GM21619 (cell line): ENCODE results near the gene IQCE.
"Not testable (repeated sequence)": the region's sequence is repeated elsewhere in the genome, so short reads cannot be mapped to it uniquely, and the experiment has no call there.

ENCODE experiments used
- ATAC-seq: cut with Tn5 transposase; IDR thresholded peaks from one replicate; pipeline ENCODE4 v1.9.1; 2021; ENCODE audit not compliant: unreplicated experiment

The IQCE gene

GRCh38 chr7:2598154-2598823, 39.5 kb downstream of the IQCE start:
- ATAC-seq = no peak

GRCh38 chr7:2601065-2601464, 42.3 kb downstream of the IQCE start:
- no peak for ATAC-seq

DNA sequence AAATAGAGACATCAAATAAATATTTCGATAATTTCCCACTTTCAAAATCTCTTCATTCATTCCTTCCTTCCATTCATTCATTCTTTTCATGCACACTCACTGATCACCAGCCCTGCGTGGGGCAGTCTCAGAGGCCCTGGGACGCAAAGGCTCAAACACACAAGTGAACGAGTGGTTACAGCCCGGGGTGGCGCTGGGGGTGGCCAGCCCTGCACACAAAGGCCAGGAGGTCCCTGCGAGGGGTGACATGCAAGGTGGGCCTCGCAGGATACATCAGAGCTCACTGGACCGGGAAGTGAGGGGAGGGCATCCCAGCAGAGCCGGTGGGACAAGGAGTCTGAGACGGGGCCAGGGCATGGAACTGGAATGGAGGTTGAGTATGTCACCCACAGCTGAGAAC, 43.1 kb downstream of the IQCE start:
- ATAC-seq = no peak

DNA sequence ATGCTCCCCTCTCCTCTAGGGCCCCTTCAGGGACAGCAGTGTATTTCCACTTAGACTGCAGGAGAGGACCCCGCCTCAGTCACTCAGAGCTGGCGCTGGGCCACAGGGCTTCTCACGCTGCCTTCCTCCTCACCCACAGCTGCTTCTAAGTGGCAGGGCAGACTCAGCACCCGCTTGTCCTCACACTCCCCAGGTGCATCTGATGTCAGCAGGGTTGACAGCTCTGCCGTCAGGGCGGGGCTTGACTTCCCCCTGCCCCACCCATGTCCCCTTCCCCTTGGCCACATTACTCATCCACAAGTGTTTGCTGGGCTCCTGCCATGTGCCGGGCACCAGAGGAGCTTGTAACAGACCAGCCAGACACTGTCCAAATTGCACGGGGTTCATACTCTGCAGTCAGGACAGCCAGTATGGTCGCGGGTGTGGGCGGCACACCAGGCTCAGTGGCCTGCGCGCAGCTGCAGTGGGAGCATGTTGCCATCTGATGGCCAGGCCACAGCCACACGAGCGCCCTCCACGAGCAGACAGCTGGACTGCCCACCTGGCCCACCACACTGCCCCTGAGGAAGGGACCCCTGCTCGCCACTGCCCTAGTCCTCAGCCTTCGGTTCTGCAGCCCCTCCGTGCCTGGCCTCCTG, 43.7 kb downstream of the IQCE start:
- ATAC-seq = no peak

DNA sequence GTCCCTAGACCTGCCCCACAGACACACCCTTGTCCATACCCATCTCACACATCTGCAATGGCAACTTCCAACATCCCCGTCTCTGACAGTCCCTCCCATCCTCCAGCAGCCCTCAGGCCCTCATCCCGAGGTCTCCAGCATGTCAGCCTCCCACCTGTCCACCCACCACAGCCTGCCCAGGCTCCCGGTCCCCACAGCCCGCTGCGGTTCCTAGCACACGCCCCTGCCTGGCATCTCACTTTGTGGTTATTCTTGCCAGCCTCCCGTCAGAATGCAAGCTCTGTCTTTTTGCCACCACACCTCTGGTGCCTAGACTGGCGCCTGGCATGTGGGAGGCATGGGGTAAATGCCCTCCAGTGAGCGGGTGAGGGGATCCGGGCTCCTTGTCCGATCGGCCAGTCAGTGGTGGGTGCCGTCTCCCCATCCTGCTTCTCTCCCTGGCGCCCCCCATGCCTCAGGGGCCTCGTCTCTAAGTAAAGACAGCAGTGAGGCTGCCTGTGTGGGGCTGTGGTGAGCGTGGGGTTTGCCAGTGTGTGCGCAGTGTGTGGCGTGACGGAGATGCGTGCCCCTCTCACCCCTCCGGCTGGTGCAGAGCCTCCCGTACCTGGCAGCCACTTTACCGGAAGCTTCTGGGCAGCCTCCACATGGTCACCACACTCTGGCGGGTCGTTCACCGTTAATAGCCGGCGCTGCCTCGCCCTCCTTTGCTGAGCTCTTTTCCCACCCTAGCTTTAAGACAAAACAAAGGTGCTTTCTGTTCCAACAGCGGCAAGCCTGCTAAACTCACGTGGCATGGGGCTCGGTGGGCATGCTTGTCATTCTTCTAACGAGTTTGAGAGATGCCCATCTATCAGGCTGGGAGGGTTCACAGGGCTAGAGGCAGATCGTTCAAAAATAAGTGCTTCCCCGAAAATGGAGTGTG, 44.5 kb downstream of the IQCE start:
- ATAC-seq = no peak

DNA sequence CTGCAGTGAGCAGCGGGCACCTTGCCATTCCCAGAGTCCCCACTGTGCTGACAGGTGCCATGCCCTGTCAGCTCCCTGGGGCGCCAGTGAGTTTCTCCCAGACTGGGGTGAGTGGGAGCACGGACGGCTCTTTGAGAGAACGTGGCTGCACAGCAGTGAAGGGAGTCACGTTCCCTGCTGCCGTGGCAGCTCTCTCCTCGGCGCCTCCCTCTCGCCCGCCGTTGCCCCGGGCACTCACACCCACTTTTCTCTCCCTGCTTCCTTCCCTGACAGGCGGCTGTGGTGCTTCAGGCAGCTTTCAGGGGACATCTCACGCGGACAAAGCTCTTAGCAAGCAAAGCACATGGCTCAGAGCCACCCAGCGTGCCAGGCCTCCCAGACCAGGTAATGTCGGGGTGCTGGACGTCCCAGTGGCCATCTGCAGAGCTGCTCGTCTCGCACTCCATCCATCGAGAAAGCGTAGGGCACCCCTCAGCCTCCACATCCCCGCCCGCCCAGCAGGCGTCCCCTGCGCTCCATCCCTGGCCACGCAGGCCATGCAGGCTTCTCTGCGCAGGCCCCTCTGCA, 45.9 kb downstream of the IQCE start:
- ATAC-seq = no peak

- ATAC-seq = no peak
Measured at GRCh38 chr7:2605608-2606538, 47.1 kb downstream of the IQCE start.

DNA sequence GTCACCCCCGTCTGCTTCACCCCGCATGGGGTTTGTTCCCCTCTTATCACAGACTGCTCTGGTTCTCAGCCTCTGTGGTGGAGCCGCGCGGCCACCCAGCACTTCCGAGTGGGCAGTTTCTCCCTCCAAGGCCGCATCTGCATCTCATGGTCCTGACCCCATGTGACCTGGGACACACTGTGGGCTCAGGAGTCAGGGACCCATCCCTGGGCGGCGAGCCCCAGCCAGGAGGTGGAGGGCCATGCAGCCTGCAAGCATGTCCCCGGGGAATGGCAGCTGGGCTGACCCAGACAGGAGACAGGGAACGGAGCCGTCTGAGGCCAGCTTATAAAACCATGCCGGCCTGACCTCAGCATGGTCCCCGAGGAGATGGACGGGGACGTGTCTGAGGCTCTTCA, 47.8 kb downstream of the IQCE start:
- ATAC-seq = no peak

- no peak for ATAC-seq
Measured at GRCh38 chr7:2607122-2607922, 48.5 kb downstream of the IQCE start.

- ATAC-seq = no peak
Measured at GRCh38 chr7:2607923-2608904, 49.4 kb downstream of the IQCE start.

DNA sequence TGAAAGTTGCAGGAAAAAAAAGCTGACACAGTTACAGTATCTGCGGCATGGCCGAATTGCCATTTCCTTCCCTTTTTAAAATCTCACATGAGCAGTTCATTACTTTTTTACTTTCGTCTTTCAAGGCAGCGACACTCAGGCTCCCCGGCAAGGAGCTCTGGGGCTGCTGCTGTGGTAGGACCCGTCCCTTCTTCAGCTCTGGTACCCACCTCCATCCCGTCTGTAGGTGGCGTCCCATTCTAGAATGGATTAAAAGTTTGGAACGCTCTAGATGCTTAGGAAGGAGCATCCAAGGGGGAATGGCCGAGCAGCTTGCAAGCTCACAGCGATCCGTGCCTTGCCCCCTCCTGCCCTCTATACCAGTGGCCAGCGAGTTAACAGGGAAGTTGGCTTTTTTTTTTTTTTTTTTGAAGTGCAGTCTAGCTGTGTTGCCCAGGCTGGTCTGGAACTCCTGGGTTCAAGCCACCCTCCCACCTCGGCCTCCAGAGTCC, 50.2 kb downstream of the IQCE start:
- no peak for ATAC-seq

DNA sequence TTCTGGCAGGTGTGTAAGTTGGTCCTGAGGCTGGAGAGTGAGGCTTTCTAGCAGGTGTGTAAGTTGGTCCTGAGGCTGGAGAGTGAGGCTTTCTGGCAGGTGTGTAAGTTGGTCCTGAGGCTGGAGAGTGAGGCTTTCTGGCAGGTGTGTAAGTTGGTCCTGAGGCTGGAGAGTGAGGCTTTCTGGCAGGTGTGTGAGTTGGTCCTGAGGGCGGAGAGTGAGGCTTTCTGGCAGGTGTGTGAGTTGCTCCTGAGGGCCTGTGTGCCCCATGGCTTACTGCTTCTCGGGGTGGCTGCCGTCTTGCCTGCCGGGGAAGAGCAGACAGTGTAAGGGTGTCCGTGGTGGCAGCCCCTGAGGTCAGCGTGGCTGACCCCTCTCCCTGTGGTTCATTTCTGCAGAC, 50.9 kb downstream of the IQCE start:
- not testable (repeated sequence) for ATAC-seq

DNA sequence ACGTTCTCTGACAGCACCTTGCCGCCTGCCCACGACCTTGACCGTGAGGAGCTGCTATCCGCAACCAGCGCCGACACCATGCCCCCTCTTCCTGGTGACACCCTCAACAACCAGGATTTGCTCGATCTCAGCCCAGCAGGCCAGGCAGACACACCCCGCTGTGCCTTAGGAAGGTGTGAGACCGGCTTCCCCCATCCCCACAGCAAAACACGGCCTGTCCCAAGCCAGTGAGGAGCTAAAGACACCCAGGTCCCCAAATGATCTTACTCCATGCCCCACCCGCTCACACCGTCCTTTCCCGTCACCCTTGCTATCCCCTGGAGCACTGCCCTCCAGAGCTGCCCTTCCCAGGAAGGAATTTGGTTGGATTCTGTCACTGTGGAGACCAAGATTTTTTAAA, 51.7 kb downstream of the IQCE start:
- no peak for ATAC-seq

DNA sequence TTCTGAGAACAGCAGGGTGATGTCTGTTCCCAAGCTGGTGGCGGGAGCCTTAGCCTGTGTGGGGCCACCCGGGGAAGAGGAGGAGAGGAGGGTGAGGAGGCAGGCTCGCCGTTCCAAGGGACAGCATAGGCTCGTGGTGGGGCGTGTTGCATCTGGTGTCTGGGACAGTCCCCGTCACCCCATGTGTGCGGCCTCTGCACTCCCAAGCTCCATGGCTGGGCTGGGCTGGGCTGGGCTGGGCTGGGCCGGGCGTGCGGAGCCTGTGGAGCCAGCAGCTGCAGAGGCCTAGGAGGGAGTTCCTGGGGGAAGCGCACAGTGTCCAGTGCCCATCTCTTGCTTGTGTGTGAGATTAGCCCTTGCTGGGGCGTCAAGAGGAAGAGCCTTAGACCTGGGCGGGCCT, 52.1 kb downstream of the IQCE start:
- no peak for ATAC-seq

DNA sequence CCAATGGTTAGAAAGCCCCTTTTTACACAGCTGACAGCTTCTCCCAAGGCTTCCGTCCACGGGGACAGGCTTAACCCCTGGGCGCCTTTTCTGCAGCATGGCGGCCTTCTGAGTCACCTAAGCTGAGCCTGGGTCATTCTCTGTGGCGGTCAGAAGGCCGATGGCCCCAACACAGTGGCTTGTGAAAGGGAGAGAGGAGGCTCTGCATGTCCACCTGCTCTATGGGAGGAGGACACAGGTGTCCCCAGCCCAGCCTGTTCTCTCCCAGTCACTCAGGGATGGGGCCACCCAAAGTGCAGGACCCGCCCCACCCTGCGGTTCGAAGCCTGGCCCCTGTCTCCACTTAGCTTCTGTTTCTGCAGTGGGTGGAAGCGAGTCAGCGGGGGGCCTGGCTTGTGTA, 52.6 kb downstream of the IQCE start:
- no peak for ATAC-seq

DNA sequence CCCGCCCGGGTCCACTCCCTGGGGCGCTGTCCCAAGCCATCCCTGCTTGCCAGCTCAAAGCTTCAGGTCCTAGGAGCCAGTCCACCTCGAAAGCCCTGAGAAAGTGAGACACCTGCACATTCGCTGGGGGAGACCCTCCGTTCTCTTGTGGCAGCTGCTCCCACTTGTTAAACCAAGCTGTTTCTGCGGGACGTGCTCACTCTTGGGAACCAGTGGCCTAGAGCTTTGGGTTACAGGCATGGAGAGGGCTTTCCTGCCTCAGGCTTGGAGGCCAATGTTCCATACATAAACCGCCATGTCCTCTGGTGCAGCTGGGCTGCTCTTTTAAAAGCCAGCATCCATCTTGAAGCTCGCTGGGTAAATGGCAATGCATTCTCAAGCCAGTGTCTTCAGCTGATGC, 53.1 kb downstream of the IQCE start:
- no peak for ATAC-seq

- no peak for ATAC-seq
Measured at GRCh38 chr7:2612445-2613097, 53.8 kb downstream of the IQCE start.
